ENCODE measurements around the gene CNKSR1. TPM values are rescaled to one million over a fixed set of nuclear protein-coding genes. Genes with fewer than 3 reads are reported as not detected.

The CNKSR1 gene
- total RNA-seq, 1 experiment from 2014 or later: 18.0 TPM

- TF ChIP-seq AFF4 (CRISPR knock-in tag; IDR thresholded peaks at IDR 0.05; ENCODE audit: borderline replicate concordance) (no peak), ZBTB43 (CRISPR knock-in tag; IDR thresholded peaks at IDR 0.05) (0 out of 2 replicates have a peak, but pooled peaks have one; percentile 67), HMGA2 (CRISPR knock-in tag; IDR thresholded peaks at IDR 0.05) (no peak), OVOL2 (CRISPR knock-in tag; IDR thresholded peaks at IDR 0.05; ENCODE audit: borderline replicate concordance) (no peak), E2F4 (CRISPR knock-in tag; IDR thresholded peaks at IDR 0.05; ENCODE audit: borderline replicate concordance, low read depth) (peak; percentile 68; the same call in 1 of the 2 replicates), ZNF219 (CRISPR knock-in tag; IDR thresholded peaks at IDR 0.05; ENCODE audit: borderline replicate concordance) (no peak; the same call in 1 of the 2 replicates), JUN (CRISPR knock-in tag; IDR thresholded peaks at IDR 0.05) (no peak), CREB1 (CRISPR knock-in tag; IDR thresholded peaks at IDR 0.05) (0 out of 2 replicates have a peak, but pooled peaks have one; percentile 68), MLX (CRISPR knock-in tag; IDR thresholded peaks at IDR 0.05) (0 out of 2 replicates have a peak, but pooled peaks have one; percentile 62), ETV6 (CRISPR knock-in tag; IDR thresholded peaks at IDR 0.05) (peak; percentile 94), NFE2L1 (CRISPR knock-in tag; IDR thresholded peaks at IDR 0.05) (peak; percentile 87; the same call in 1 of the 2 replicates), MYBL2 (CRISPR knock-in tag; IDR thresholded peaks at IDR 0.05) (peak; percentile 92), SP1 (CRISPR knock-in tag; conservative IDR thresholded peaks at IDR 0.05) (peak; percentile 66; the same call in 1 of the 2 replicates), FOXP1 (CRISPR knock-in tag; IDR thresholded peaks at IDR 0.05; ENCODE audit: borderline replicate concordance) (peak; percentile 93; the same call in 1 of the 2 replicates), FOXK1 (CRISPR knock-in tag; IDR thresholded peaks at IDR 0.05) (peak; percentile 80; the same call in 1 of the 2 replicates), GRHL2 (CRISPR knock-in tag; IDR thresholded peaks at IDR 0.05; ENCODE audit: insufficient replicate concordance, severe bottlenecking) (no peak), ATF3 (CRISPR knock-in tag; conservative IDR thresholded peaks at IDR 0.05) (no peak), ARID4B (CRISPR knock-in tag; IDR thresholded peaks at IDR 0.05; ENCODE audit: borderline replicate concordance) (peak; percentile 89; the same call in 1 of the 2 replicates), FOXJ3 (CRISPR knock-in tag; IDR thresholded peaks at IDR 0.05; ENCODE audit: borderline replicate concordance) (no peak), FOXP4 (CRISPR knock-in tag; IDR thresholded peaks at IDR 0.05) (peak; percentile 96), CTCF (IDR thresholded peaks at IDR 0.05) (no peak)
Observed at GRCh38 chr1:26161415-26162219, 15.7 kb upstream of the CNKSR1 start (continued).
